Brain pericyte (primary cell): Measurements from ENCODE around the gene GMEB2.
"Not testable (repeated sequence)": the region's sequence is repeated elsewhere in the genome, so short reads cannot be mapped to it uniquely, and the experiment has no call there.

Experiments
- DNase-seq: peaks from one replicate; pipeline ENCODE4 v3.0.0-alpha.2; 2012; ENCODE audit warnings: low read depth, low spot score

The GMEB2 gene

DNA sequence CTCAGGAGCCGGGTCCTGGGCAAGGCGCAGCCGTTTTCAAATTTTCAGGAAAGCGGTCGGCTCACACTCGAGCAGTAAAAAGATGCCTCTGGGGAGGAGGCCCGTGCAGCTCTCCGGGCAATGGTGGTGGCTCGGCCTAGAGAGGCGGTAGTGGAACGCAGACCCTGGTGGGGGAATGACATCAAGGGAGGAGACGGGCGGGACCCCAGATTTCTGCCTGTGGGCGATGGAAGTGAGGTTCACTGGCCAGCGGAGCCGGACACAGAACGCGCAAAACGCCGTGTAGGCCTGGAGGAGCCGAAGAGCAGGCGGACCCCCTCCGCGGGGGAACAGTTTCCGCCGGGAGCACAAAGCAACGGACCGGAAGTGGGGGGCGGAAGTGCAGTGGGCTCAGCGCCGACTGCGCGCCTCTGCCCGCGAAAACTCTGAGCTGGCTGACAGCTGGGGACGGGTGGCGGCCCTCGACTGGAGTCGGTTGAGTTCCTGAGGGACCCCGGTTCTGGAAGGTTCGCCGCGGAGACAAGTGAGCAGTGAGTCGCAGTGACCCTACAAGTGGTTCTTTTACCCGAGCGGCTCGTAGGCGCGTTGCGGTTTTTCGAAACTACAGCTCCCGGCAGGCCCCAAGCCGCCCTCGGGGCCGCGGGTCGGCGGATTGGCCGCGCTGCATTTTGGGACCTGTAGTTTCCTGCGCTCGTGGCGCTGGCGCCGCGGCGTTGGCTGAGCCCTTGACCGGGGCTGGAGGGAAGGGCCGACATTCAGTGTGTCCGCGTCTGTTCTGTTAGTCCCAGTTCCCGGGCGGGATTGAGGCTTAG lies 31.2 kb upstream of the GMEB2 start, which contains the start of gene RTEL1:
RTEL1 (plus strand) TSS at position 376 of the 812 bp plus-strand sequence. CDS start 1,091 bp downstream, outside the sequence.
- peak; percentile 78 for DNase-seq

DNA sequence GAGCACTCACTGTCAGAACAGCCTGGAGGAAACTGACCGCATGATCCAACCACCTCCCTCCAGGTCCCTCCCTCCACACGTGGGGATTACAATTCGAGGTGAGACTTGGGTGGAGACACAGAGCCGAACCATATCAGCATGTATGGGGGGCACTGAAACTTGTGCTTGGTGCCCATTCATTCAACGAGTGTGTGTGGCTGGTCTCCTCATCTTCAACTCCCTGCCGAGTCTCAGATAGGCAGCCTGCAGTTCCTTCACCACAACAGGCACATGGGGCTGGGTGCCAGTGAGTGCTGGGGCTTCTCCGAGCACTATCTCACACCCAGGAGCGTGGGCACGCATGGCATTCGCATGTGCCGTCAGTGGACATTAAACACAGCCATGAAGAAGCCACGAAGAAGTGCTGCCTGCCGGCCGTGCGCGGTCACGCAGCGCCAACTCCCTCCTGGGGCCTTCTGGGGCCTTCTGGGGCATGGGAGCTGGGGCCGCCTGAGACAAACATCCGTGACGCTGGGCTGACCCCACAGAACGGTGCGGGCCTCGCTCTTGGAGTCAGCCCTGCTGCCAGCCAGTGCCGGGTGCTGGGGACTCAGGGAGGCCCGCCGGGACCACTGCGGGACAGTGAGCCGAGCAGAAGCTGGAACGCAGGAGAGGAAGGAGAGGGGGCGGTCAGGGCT lies 30.5 kb upstream of the GMEB2 start:
- no peak for DNase-seq

GRCh38 chr20:63656451-63656850 lies 29.6 kb upstream of the GMEB2 start:
- DNase-seq, result no peak

DNA sequence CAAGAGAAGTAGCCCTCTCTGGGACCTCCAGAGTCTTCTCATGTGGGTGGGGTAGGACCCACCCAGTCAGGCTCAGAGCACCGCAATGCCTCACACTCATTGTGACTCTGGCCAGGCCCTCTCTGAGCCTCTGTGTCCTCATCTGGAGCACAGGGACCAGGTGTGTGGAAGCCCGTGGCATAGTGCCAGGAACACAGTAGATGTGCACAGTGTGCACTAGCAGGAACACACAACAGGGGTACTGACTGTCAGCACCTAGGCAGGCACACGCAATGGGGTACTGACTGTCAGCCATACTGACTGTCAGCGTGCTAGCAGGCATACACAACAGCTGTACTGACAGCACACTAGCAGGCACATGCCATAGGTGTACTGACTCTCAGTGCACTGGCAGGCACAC lies 28.3 kb upstream of the GMEB2 start:
- DNase-seq, result no peak

- no peak for DNase-seq
Measured at GRCh38 chr20:63653974-63654668, 27.2 kb upstream of the GMEB2 start.

DNA sequence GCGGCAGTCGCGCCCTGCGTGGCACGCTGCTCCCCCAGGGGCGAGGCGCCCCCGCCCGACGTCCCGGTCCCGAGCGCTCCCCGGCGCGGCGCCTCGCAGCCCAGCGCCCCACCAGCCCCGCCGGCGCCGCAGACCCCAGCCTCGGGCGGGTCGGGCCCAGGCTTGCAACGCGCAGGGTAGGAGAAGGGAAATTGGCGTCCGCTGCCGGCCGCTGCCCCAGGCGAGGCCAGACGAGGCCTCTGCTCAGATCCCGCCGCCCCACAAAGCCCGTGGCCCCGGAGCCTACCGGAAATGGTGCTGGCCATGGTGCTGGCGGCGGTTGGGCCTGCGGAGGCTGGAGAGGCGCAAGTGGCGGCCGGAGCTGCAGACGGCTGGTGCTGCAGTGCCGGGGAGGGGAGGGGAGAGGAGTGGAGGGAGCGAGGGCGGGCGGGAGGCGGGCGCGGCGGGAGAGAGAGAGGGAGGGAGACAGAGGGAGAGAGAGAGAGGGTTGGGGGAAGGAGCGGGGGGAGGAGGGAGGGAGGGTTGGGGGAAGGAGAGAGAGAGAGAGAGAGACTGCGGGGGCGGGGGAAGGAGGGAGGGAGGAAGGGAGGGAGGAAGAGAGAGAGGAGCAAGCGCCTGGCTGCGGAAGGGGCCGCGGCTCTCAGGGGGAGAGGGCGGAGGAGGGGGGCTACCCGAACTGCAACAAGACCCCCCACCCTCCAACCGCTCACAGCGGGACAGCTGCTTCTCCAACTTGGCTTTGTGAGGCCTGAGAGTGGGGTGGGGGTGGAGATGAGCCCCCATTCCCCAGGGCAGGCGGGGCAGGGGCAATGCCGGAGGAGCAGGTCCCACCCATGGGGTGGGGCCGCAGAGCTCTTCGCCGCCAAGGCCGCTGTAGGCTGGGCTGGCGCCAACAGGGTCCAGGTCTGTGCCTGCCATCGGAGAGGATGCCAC lies 26.4 kb upstream of the GMEB2 start, which contains the start of gene STMN3:
STMN3 (minus strand) TSS at position 384 of the 933 bp plus-strand sequence; CDS start at position 305, 79 bp downstream.
- peak; percentile 60 for DNase-seq

- DNase-seq, result no peak
Measured at GRCh38 chr20:63652192-63652980, 25.5 kb upstream of the GMEB2 start.

- DNase-seq, result no peak
Measured at GRCh38 chr20:63651942-63652191, 25.0 kb upstream of the GMEB2 start.

- DNase-seq, result not testable (repeated sequence)
Measured at GRCh38 chr20:63650486-63650885, 23.6 kb upstream of the GMEB2 start.

GRCh38 chr20:63648895-63649589 lies 22.1 kb upstream of the GMEB2 start:
- no peak for DNase-seq

DNA sequence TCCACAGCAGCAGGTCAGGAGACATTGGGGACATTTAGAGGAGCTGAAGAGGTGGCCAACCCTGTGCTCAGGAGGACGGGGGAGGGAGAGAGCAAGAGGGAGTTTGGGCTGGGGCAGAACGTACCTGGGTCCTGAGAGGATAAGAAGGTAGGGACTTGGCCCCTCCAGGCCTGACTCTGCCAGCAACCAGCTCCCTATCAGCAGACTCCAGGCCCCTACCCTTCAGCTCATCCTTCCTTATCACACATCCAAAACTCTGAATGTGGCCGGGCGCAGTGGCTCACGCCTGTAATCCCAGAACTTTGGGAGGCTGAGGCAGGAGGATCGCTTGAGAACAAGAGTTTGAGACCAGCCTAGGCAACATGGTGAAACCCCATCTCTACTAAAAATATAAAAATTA lies 21.3 kb upstream of the GMEB2 start:
- DNase-seq, result no peak

DNA sequence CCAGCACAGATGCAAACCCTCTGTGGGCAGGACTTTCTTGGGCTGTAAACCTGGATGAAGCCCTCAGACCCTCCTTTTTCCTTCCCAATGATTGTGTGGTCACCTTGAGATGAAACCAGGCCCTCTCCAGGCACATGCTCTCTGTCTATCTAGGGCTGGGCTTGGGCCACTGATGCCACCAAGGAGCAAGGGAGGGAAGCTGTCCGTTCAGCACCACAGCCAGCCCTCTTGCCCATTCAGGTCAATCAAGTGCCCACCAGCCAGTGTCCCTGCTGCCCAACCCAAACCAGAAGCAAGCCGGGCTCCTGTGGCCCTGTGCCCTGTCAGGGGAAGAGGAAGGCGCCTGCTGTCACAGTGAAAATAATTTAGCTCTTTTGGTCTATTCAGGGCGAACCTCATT lies 18.3 kb upstream of the GMEB2 start:
- DNase-seq, result no peak

GRCh38 chr20:63643946-63644345 lies 17.0 kb upstream of the GMEB2 start:
- DNase-seq, result no peak

- DNase-seq, result no peak
Measured at GRCh38 chr20:63643499-63643898, 16.6 kb upstream of the GMEB2 start.

GRCh38 chr20:63642527-63643247 lies 15.8 kb upstream of the GMEB2 start:
- DNase-seq, result no peak

- no peak for DNase-seq
Measured at GRCh38 chr20:63641792-63642523, 15.1 kb upstream of the GMEB2 start.

- DNase-seq, result no peak
Measured at GRCh38 chr20:63641146-63641791, 14.4 kb upstream of the GMEB2 start.

DNA sequence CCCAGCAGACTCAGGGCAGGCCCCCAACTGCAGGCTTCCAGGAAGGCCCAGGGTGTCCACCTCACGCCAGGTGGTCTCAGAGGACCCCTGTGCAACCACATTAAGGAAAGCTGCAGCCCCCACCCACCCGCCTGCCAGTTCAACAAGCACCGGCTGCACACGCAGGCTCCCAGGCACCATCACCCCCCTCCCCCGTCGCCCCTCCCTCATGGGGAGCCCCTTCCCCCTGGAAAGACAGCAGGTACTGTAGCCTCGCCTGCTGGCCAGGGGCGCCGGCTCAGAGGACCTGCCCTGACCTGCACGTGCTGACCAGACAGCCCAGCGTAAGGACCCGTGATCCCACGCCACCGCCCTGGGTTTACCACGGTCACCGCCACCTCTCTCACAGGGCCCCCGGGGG lies 13.8 kb upstream of the GMEB2 start:
- DNase-seq, result not testable (repeated sequence)
